Embryonic facial prominence (tissue), 1 donor: Measurements from ENCODE around the gene KREMEN2.

ENCODE experiments used
- DNase-seq: peaks from one replicate; pipeline ENCODE4 v3.0.0-alpha.2; 2016; ENCODE audit errors: extremely low spot score

The KREMEN2 gene

GRCh38 chr16:2966043-2966807 lies 2.1 kb downstream of the KREMEN2 start:
- no peak for DNase-seq

GRCh38 chr16:2966808-2967191 lies 2.7 kb downstream of the KREMEN2 start:
- DNase-seq, result no peak

GRCh38 chr16:2967211-2967631 lies 3.1 kb downstream of the KREMEN2 start:
- no peak for DNase-seq

GRCh38 chr16:2967721-2968161 lies 3.7 kb downstream of the KREMEN2 start:
- no peak for DNase-seq

- DNase-seq, result no peak
These were observed 4.3 kb downstream of the KREMEN2 start for GRCh38 chr16:2968368-2968737.

- peak; percentile 39 for DNase-seq
These were observed 4.9 kb downstream of the KREMEN2 start, which contains the start of gene PAQR4 for GRCh38 chr16:2968738-2969544. Gene PAQR4 (plus strand): TSS chr16:2969348. CDS start chr16:2969675, 327 bp downstream.

GRCh38 chr16:2969545-2970521 lies 5.8 kb downstream of the KREMEN2 start:
- DNase-seq, result no peak

GRCh38 chr16:2970563-2970962 lies 6.5 kb downstream of the KREMEN2 start:
- no peak for DNase-seq

GRCh38 chr16:2971134-2971984 lies 7.3 kb downstream of the KREMEN2 start:
- no peak for DNase-seq

- no peak for DNase-seq
These were observed 8.1 kb downstream of the KREMEN2 start for GRCh38 chr16:2971985-2972784.

- no peak for DNase-seq
These were observed 9.0 kb downstream of the KREMEN2 start for GRCh38 chr16:2973093-2973492.

- no peak for DNase-seq
These were observed 9.7 kb downstream of the KREMEN2 start for GRCh38 chr16:2973605-2974318.

- no peak for DNase-seq
These were observed 10.4 kb downstream of the KREMEN2 start for GRCh38 chr16:2974319-2975056.

- no peak for DNase-seq
These were observed 11.2 kb downstream of the KREMEN2 start for GRCh38 chr16:2975161-2975795.

- DNase-seq, result no peak
These were observed 12.1 kb downstream of the KREMEN2 start for GRCh38 chr16:2976201-2976600.

GRCh38 chr16:2976673-2977072 lies 12.6 kb downstream of the KREMEN2 start:
- DNase-seq, result no peak

- DNase-seq, result no peak
These were observed 13.4 kb downstream of the KREMEN2 start for GRCh38 chr16:2977440-2977839.

- DNase-seq, result no peak
These were observed 15.7 kb downstream of the KREMEN2 start for GRCh38 chr16:2979669-2980226.
